ENCODE results near the gene PRRC2B. TPM values are rescaled to one million over a fixed set of nuclear protein-coding genes. Genes with fewer than 3 reads are reported as not detected.
"Not testable (repeated sequence)": the region's sequence is repeated elsewhere in the genome, so short reads cannot be mapped to it uniquely, and the experiment has no call there.

Gene PRRC2B
- total and polyA plus RNA-seq, 8 donors: 159 to 233 (median 187) TPM

DNA sequence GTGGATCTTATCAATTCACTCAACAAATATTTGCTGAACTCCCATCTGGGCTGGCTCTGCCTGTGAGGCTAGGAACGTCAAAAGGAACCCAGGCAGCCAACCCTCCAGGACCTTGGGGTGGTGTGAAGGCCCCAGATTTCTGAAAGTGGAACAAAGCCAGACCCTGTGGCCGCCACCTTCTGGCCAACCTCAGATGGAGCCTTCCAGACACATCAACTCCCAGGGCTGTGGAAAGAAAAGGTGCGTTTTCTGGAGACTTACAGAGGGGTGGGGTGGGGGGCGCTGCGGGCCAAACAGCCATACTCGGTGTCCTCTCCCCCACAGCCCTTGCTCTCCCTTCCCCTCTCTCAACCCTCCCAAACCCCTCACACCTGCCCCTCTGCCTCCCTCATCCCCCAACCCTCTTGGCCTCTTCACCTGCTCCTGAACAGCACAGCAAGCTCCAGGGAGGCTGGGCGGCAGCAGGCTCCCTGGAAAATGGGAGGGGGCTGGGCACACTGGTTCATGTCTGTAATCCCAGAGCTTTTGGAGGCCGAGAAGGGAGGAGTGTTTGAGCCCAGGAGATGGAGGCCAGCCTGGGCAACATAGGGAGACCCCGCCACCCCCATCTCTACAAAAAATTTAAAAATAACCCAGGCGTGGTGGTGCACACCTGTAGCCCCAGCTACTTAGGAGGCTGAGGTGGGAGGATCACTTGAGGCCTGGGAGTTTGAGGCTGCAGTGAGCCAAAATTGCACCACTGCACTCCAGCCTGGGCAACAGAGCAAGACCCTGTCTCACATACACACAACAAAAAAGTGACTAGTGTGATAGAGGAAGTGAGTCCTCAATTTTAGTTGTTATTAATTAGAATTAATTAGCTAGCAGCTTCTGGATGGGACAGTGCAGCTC, 45.0 kb upstream of the PRRC2B start:
- Histone ChIP-seq H3K9me3 (no peaks in the 10 kb centered on the region), H3K27me3 (no peaks in the 10 kb centered on the region), H3K27ac (no peak overlapping the region), H3K4me1 (peaks cover 0 to 11% of the 10 kb centered on the region in 2 donors), H3K36me3 (no peaks in the 10 kb centered on the region), H3K4me3 (no peak overlapping the region)
- TF ChIP-seq, protein P1, sequence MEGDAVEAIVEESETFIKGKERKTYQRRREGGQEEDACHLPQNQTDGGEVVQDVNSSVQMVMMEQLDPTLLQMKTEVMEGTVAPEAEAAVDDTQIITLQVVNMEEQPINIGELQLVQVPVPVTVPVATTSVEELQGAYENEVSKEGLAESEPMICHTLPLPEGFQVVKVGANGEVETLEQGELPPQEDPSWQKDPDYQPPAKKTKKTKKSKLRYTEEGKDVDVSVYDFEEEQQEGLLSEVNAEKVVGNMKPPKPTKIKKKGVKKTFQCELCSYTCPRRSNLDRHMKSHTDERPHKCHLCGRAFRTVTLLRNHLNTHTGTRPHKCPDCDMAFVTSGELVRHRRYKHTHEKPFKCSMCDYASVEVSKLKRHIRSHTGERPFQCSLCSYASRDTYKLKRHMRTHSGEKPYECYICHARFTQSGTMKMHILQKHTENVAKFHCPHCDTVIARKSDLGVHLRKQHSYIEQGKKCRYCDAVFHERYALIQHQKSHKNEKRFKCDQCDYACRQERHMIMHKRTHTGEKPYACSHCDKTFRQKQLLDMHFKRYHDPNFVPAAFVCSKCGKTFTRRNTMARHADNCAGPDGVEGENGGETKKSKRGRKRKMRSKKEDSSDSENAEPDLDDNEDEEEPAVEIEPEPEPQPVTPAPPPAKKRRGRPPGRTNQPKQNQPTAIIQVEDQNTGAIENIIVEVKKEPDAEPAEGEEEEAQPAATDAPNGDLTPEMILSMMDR (IDR thresholded peaks at IDR 0.05): no peak
- DNase-seq (peak in 1 of 4 donors; percentile 19), ATAC-seq (no peak)
- intact Hi-C loops (cut with DNase I): loop anchor here (10.0 kb wide), 2 partner anchors 126 to 1306 kb away; no protein-coding TSS in a partner anchor

DNA sequence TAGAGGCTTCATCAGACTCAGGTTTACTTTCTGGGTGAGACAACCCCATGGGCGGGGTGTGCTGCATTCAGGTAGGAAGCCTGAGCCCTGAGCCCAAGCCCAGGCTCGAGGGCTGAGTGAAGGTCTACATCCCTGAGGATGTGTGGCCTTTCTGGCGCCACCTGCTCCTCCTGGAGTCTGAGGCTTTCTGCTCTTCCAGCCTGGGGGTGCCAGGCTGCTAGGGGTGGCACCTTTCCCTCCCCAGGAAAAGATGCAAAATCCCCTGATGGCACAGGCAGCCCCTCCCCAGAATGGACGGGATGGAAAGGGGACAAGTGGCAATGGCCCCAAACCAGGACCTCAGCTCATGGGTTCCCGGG, 44.4 kb upstream of the PRRC2B start:
- peaks cover 0 to 11% of the 10 kb centered on the region in 2 donors for H3K4me1 ChIP-seq
- ATAC-seq (peak; percentile 6), DNase-seq (no peak)
- intact Hi-C loops (cut with DNase I): loop anchor here (10.0 kb wide), 2 partner anchors 125 to 1305 kb away; no protein-coding TSS in a partner anchor
- TF ChIP-seq, protein P1 (IDR thresholded peaks at IDR 0.05): no peak
- no peak overlapping the region for H3K4me3 ChIP-seq
- no peaks in the 10 kb centered on the region for H3K36me3 ChIP-seq
- no peaks in the 10 kb centered on the region for H3K27me3 ChIP-seq
- no peaks in the 10 kb centered on the region for H3K9me3 ChIP-seq
- H3K27ac ChIP-seq: no peak overlapping the region

DNA sequence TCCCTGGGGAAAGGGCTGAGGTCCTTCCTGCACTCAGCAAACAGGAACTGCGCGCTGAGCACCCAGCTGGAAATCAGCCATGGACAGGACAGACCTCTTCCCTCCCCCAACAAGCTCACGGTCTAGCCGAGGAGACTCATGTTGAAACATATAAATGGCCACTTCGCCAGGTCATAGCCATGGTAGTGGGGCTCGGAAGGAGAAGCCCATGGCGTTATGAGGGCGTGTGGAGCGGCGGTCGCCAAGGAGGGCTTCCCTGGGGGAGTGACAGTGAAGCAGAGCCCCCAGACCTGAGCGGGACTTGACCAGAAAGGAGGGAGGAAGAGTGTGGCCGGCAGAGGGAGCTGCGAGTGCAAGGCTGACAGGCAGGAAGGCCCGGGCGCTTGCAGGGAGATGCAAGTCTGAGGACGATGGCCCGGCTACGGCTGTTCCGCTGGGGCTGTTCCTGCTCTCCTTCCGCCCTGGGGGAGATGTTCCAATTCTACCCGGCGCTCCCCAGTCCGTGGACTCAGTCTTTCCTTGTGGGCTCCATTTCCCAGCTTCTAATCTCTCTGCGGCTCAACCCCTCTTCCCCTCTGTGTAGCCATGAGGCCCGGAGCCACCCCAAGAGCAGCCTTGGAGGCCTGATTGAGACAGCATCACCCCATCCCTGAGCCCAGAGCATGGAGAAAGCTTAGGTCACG, 43.9 kb upstream of the PRRC2B start:
- no peaks in the 10 kb centered on the region for H3K27me3 ChIP-seq
- H3K36me3 ChIP-seq: no peaks in the 10 kb centered on the region
- intact Hi-C loops (cut with DNase I): loop anchor here (10.0 kb wide), 2 partner anchors 125 to 1305 kb away; no protein-coding TSS in a partner anchor
- H3K27ac ChIP-seq: no peak overlapping the region
- no peak overlapping the region for H3K4me3 ChIP-seq
- TF ChIP-seq, protein P1 (IDR thresholded peaks at IDR 0.05): peak; percentile 77 to 78
- H3K9me3 ChIP-seq: no peaks in the 10 kb centered on the region
- DNase-seq (peak; percentile 70 to 96 (median 88)), ATAC-seq (peak; percentile 99)
- peaks cover 0 to 11% of the 10 kb centered on the region in 2 donors for H3K4me1 ChIP-seq

DNA sequence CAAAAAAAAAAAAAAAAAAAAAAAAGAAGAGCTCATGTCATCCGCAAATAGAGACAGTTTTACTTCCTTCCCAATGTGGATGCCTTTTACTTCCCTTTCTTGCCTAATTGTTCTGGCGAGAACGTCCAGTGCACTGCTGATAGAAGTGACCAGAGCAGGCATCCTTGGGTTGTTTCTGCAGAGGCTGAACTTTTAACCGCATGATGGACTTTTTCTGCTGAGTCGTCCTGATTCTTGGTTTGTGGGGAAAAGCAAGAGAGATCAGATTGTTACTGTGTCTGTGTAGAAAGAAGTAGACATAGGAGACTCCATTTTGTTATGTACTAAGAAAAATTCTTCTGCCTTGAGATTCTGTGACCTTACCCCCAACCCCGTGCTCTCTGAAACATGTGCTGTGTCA, 37.4 kb upstream of the PRRC2B start:
- H3K27me3 ChIP-seq; H3K36me3 ChIP-seq; H3K4me3 ChIP-seq; H3K9me3 ChIP-seq; intact Hi-C loops (cut with DNase I): not testable (repeated sequence)
- peak overlapping the region in 1 of 2 donors; percentile 57 for H3K27ac ChIP-seq
- H3K4me1 ChIP-seq: peaks cover 0 to 25% of the 10 kb centered on the region in 2 donors
- peak in 1 of 4 donors; percentile 33 for DNase-seq
- ATAC-seq: peak; percentile 84

DNA sequence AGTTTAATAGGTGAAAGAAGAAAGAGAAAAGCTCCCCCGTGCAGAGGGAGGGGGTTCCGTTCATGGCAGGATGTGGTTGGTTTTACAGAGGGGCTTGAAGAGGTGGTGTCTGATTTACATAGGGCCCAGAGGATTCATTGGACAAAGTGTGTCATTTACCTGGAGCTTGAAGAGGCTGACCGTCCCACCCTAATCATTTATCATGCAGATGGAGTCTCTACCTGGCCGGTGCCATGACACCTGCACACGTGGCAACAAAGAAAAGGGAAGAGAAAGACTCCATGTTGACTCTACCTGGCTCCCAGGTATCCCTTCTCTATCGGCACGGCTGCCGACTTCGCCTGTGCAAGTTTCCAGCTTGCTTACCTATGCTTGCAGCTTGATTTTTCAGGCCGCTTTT, 35.3 kb upstream of the PRRC2B start:
- H3K4me1 ChIP-seq: peaks cover 0 to 27% of the 10 kb centered on the region in 2 donors
- H3K36me3 ChIP-seq: no peaks in the 10 kb centered on the region
- H3K9me3 ChIP-seq: no peaks in the 10 kb centered on the region
- ATAC-seq (no peak), DNase-seq (peak in 1 of 4 donors; percentile 22)
- TF ChIP-seq, protein P1 (IDR thresholded peaks at IDR 0.05): no peak
- no peak overlapping the region for H3K4me3 ChIP-seq
- no peak overlapping the region for H3K27ac ChIP-seq
- H3K27me3 ChIP-seq: no peaks in the 10 kb centered on the region
- intact Hi-C loops (cut with DNase I): no loop called here

Data from left lung (tissue), 10 donors.